GM23248 (cell line): ENCODE measurements around the gene LSM12.

Source experiments
- EZH2 ChIP-seq: fragments of 200-600 bp; sonication (generic); IDR thresholded peaks from 2 replicates; pipeline ENCODE4 v1.6.1; 2018; ENCODE audit warnings: antibody characterized with exemption, mild to moderate bottlenecking; ENCODE audit not compliant: insufficient read depth, poor library complexity, severe bottlenecking
- EZH2phosphoT487 ChIP-seq: fragments of 200-600 bp; sonication (generic); IDR thresholded peaks from 2 replicates; pipeline ENCODE4 v1.6.1; 2018; ENCODE audit warnings: antibody characterized with exemption, moderate library complexity, mild to moderate bottlenecking, low read depth; ENCODE audit not compliant: insufficient read depth

DNA sequence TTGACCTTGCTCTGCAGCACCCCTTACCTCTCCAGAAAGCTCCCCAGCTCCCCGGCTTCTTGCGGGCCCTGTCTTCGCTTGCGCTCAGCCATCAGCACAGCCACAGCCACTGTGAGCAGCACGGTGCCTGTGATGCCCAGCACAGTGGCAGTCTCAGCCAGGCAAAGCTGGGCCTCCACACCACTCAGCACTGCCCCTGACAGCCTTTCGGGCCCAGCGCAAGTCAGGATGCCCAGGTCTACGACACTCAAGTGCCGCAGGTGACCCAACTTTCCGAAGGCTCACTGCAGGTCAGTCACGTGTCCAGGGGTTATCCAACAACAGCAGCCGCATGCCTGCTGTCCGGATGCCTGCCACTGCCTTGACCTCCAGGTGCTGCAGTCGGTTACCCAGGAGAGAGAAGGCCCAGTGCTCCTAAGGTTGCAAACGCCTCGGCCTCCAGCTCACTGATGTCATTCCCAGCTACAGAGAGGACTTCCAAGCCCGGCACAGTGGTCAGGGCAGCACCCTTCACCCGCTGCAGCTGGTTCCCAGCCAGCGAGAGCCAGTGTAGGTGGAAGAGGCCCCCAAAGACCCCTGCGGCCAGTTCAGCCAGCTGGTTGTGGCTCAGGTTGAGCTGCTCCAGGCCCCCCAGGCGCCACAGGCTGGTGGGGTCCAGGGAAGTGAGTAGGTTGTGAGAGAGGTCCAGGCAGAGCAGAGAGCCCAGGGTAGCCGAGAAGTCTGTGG is 42.8 kb downstream of the LSM12 start:
- TF ChIP-seq EZH2 (no peak), EZH2phosphoT487 (no peak)
